SIG-M5 treated with dmso at 0.1 percent for 504 hours (cell line): ENCODE results near the gene KCNRG.
A peak's percentile ranks its signal among the peaks of the same experiment; 100 is the strongest.
"Not testable (repeated sequence)": the region's sequence is repeated elsewhere in the genome, so short reads cannot be mapped to it uniquely, and the experiment has no call there.

ENCODE experiments used
- DNase-seq: peaks from one replicate; lab custom pipeline; 2025; ENCODE audit not compliant: unreplicated experiment; lab: John Stamatoyannopoulos, UW

Gene KCNRG

GRCh38 chr13:50015258-50015657 lies at the start of gene KCNRG:
TSS of gene KCNRG (plus strand) at chr13:50015444. CDS start at chr13:50015494, 50 bp downstream.
- DNase-seq = no peak

- no peak for DNase-seq
Observed at GRCh38 chr13:49967456-49967855, 47.8 kb upstream of the KCNRG start.

- DNase-seq = no peak
Observed at GRCh38 chr13:49972709-49973108, 42.5 kb upstream of the KCNRG start.

- no peak for DNase-seq
Observed at GRCh38 chr13:49975826-49976225, 39.4 kb upstream of the KCNRG start.

GRCh38 chr13:49976314-49977258 lies 38.7 kb upstream of the KCNRG start:
- DNase-seq = peak; percentile 83

- DNase-seq = peak; percentile 31
Observed at GRCh38 chr13:49977992-49978391, 37.3 kb upstream of the KCNRG start.

- DNase-seq = peak; percentile 42
Observed at GRCh38 chr13:49980266-49980665, 35.0 kb upstream of the KCNRG start.

- no peak for DNase-seq
Observed at GRCh38 chr13:49985129-49985528, 30.1 kb upstream of the KCNRG start.

- DNase-seq = no peak
Observed at GRCh38 chr13:49986471-49986870, 28.8 kb upstream of the KCNRG start.

- DNase-seq = not testable (repeated sequence)
Observed at GRCh38 chr13:49990612-49991011, 24.6 kb upstream of the KCNRG start.

GRCh38 chr13:49993111-49993510 lies 22.1 kb upstream of the KCNRG start:
- DNase-seq = no peak

- DNase-seq = no peak
Observed at GRCh38 chr13:49993666-49994065, 21.6 kb upstream of the KCNRG start.

- DNase-seq = peak; percentile 87
Observed at GRCh38 chr13:49995625-49996101, 19.6 kb upstream of the KCNRG start.

GRCh38 chr13:49996161-49996915 lies 18.9 kb upstream of the KCNRG start:
- peak; percentile 84 for DNase-seq

- DNase-seq = peak; percentile 84
Observed at GRCh38 chr13:49996951-49997895, 18.0 kb upstream of the KCNRG start, which contains the start of gene TRIM13. TSS of gene TRIM13 (plus strand) at chr13:49997042. CDS start at chr13:50011941, 14,899 bp downstream.

GRCh38 chr13:49997955-49998354 lies 17.3 kb upstream of the KCNRG start:
- DNase-seq = peak; percentile 60

GRCh38 chr13:49998714-49999624 lies 16.3 kb upstream of the KCNRG start:
- no peak for DNase-seq

- no peak for DNase-seq
Observed at GRCh38 chr13:50001287-50001686, 14.0 kb upstream of the KCNRG start.

GRCh38 chr13:50006426-50007135 lies 8.7 kb upstream of the KCNRG start:
- no peak for DNase-seq
